PC-9 (cell line): Measurements from ENCODE around the gene CEP72. TPM values are rescaled to one million over a fixed set of nuclear protein-coding genes. Genes with fewer than 3 reads are reported as not detected.
"Not testable (repeated sequence)": the region's sequence is repeated elsewhere in the genome, so short reads cannot be mapped to it uniquely, and the experiment has no call there.

Experiments
- BruUV-seq: library from RNA; stranded (reverse); fragments of 400-500 nt; replicated peaks from 2 replicates; lab custom pipeline; 2021; lab: Mats Ljungman, UMichigan
- CTCF ChIA-PET: fragments of 300-600 bp; sonication (Branson Sonifier 250); formaldehyde crosslinking; loops from one replicate; lab custom pipeline; 2022; ENCODE audit warnings: antibody characterized with exemption; lab: Charles Lee
- POLR2A ChIA-PET: fragments of 300-600 bp; sonication (Branson Sonifier 250); formaldehyde crosslinking; loops from one replicate; lab custom pipeline; 2022; ENCODE audit warnings: antibody characterized with exemption; ENCODE audit not compliant: unreplicated experiment; lab: Charles Lee
- DNase-seq, 2 experiments: peaks; one replicate each; pipeline versions ENCODE4 v3.0.0 to v3.0.0-alpha.2; 2015 to 2022; ENCODE audit warnings: mixed read lengths in 1 of 2
- H2AFZ ChIP-seq: fragments of 200-600 bp; sonication (generic); 2 replicates; pipeline ENCODE4 v1.8.1; 2017; ENCODE audit warnings: antibody characterized with exemption
- H3F3A ChIP-seq: fragments of 200-600 bp; sonication (generic); 2 replicates; pipeline ENCODE4 v1.8.1; 2017; ENCODE audit warnings: antibody characterized with exemption, mild to moderate bottlenecking, low read depth; ENCODE audit not compliant: insufficient read depth
- H3K27ac ChIP-seq: fragments of 200-600 bp; sonication (generic); 2 replicates; pipeline ENCODE4 v1.6.1; 2016; ENCODE audit warnings: mixed run types
- H3K27me3 ChIP-seq: fragments of 200-600 bp; sonication (generic); 2 replicates; pipeline ENCODE4 v1.6.1; 2016; ENCODE audit warnings: low read depth, mixed run types; ENCODE audit not compliant: insufficient read depth
- H3K36me3 ChIP-seq: fragments of 200-600 bp; sonication (generic); 2 replicates; pipeline ENCODE4 v1.6.1; 2016; ENCODE audit warnings: low read depth, mixed run types
- H3K4me1 ChIP-seq: fragments of 200-600 bp; sonication (generic); replicated peaks from 2 replicates; pipeline ENCODE4 v1.6.1; 2016; ENCODE audit warnings: mixed run types; ENCODE audit not compliant: insufficient read depth
- H3K4me2 ChIP-seq: fragments of 200-600 bp; sonication (generic); 2 replicates; pipeline ENCODE4 v1.6.1; 2017; ENCODE audit warnings: mixed run types
- H3K4me3 ChIP-seq: fragments of 200-600 bp; sonication (generic); 2 replicates; pipeline ENCODE4 v1.6.1; 2016; ENCODE audit warnings: mixed run types
- H3K79me2 ChIP-seq: fragments of 200-600 bp; sonication (generic); 2 replicates; pipeline ENCODE4 v1.6.1; 2017; ENCODE audit warnings: low read depth, mixed run types
- H3K9me2 ChIP-seq: fragments of 200-600 bp; sonication (generic); 2 replicates; pipeline ENCODE4 v1.8.1; 2017; ENCODE audit warnings: mild to moderate bottlenecking; ENCODE audit not compliant: insufficient read depth
- H3K9me3 ChIP-seq: fragments of 200-600 bp; sonication (generic); 2 replicates; pipeline ENCODE4 v1.8.1; 2016; ENCODE audit warnings: low read depth; ENCODE audit not compliant: insufficient read depth
- H4K20me1 ChIP-seq: fragments of 200-600 bp; sonication (generic); 2 replicates; pipeline ENCODE4 v1.8.1; 2017; ENCODE audit not compliant: insufficient read depth
- EZH2 ChIP-seq: fragments of 200-600 bp; sonication (generic); IDR thresholded peaks from 2 replicates; pipeline ENCODE4 v1.8.0; 2017; ENCODE audit warnings: antibody characterized with exemption, low read depth
- intact Hi-C: fragments of 100-400 bp; cut with micrococcal nuclease; formaldehyde crosslinking; loops from one replicate; pipeline ENCODE4 v1.10.0; 2022; ENCODE audit not compliant: unreplicated experiment
- total RNA-seq: library from RNA; stranded (reverse); gene quantifications from 2 replicates; pipeline ENCODE4 v1.2.3, GENCODE V29; 2021
- TF ChIP-seq, protein P1 (sequence below): fragments of 200-600 bp; sonication (generic); conservative IDR thresholded peaks from 2 replicates; pipeline ENCODE4 v1.6.1; 2017; ENCODE audit warnings: mixed run types, antibody characterized with exemption, mild to moderate bottlenecking, moderate library complexity

CEP72 gene
- total RNA-seq, 1 experiment from 2014 or later, result 86.8 TPM

DNA sequence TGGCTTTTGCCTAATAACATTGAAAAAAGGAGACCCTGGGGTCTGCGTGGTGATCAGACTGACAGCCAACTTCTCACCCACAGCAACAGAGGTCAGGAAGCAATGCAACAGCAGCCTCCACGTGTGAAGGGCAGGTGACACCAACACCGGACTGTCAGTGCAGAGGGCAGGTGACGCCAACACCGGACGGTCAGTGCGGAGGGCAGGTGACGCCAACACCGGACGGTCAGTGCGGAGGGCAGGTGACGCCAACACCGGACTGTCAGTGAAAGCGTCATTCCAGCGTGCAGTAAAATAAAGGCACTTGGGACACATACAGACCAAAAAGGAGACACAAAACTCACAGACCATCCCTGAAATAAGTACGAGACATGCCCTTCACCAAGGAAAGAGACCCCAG, 37.2 kb upstream of the CEP72 start:
- Histone ChIP-seq H2AFZ (no peak overlapping the region), H3K4me3 (no peak overlapping the region), H3K9me3 (peaks cover 4% of the 10 kb centered on the region; the same call in 1 of the 2 replicates), H3K27me3 (peaks cover 96% of the 10 kb centered on the region), H3K4me2 (no peak overlapping the region), H3K79me2 (no peaks in the 10 kb centered on the region), H4K20me1 (no peaks in the 10 kb centered on the region), H3F3A (no peaks in the 10 kb centered on the region), H3K27ac (no peak overlapping the region), H3K4me1 (no peaks in the 10 kb centered on the region), H3K36me3 (no peaks in the 10 kb centered on the region), H3K9me2 (no peaks in the 10 kb centered on the region)
- CTCF ChIA-PET, result no interaction called here
- TF ChIP-seq EZH2, result no peak
- TF ChIP-seq, protein P1, sequence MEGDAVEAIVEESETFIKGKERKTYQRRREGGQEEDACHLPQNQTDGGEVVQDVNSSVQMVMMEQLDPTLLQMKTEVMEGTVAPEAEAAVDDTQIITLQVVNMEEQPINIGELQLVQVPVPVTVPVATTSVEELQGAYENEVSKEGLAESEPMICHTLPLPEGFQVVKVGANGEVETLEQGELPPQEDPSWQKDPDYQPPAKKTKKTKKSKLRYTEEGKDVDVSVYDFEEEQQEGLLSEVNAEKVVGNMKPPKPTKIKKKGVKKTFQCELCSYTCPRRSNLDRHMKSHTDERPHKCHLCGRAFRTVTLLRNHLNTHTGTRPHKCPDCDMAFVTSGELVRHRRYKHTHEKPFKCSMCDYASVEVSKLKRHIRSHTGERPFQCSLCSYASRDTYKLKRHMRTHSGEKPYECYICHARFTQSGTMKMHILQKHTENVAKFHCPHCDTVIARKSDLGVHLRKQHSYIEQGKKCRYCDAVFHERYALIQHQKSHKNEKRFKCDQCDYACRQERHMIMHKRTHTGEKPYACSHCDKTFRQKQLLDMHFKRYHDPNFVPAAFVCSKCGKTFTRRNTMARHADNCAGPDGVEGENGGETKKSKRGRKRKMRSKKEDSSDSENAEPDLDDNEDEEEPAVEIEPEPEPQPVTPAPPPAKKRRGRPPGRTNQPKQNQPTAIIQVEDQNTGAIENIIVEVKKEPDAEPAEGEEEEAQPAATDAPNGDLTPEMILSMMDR, result no peak
- DNase-seq, result no peak
- intact Hi-C loops, result no loop called here
- POLR2A ChIA-PET, result no interaction called here
- no TSS peak for BruUV-seq

DNA sequence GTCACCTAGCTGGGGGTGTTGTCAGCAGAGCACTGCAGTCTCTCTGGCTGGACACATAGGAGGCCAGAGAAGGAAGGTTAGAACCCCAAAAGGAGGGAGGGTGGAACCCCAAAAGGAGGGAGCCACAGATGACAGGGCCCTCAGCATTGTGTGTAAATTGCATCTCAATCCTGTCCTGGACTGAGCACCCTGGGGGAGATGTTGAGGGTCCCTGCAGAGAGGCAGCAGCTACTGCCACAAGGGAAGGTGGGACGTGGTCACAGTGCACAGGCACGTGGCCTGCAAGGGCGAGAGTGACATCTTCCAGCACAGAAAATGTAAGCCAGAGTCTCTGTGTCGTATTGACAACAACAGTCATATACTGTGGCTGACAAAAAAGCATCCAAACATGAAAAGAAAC, 36.5 kb upstream of the CEP72 start:
- Histone ChIP-seq H3K36me3 (no peaks in the 10 kb centered on the region), H3K27ac (no peak overlapping the region), H3K27me3 (peaks cover 96% of the 10 kb centered on the region), H3K4me1 (no peaks in the 10 kb centered on the region), H3K9me2 (no peaks in the 10 kb centered on the region), H2AFZ (no peak overlapping the region), H3K79me2 (no peaks in the 10 kb centered on the region), H3K4me3 (no peak overlapping the region), H3K9me3 (peaks cover 4% of the 10 kb centered on the region; the same call in 1 of the 2 replicates), H4K20me1 (no peaks in the 10 kb centered on the region), H3K4me2 (no peak overlapping the region), H3F3A (no peaks in the 10 kb centered on the region)
- TF ChIP-seq, protein P1, result no peak
- TF ChIP-seq EZH2, result no peak
- BruUV-seq, result no TSS peak
- ChIA-PET CTCF (no interaction called here), POLR2A (no interaction called here)
- intact Hi-C loops, result no loop called here
- no peak for DNase-seq

DNA sequence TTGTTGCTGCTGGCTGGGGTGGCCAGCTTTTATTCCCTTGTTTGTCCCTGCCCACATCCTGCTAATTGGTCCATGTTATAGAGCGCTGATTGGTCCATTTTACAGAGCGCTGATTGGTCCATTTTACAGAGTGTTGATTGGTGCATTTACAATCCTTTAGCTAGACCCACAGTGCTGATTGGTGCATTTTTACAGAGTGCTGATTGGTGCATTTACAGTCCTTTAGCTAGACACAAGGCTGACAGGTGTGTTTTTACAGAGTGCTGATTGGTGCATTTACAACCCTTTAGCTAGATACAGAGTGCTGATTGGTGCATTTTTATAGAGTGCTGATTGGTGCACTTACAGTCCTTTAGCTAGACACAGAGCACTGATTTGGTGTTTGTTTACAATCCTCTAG, 34.9 kb upstream of the CEP72 start:
- H3F3A ChIP-seq, H3K4me1 ChIP-seq, H3K9me3 ChIP-seq, H3K36me3 ChIP-seq, BruUV-seq, H3K4me2 ChIP-seq, H3K79me2 ChIP-seq, DNase-seq, CTCF ChIA-PET, H2AFZ ChIP-seq, POLR2A ChIA-PET, H3K27ac ChIP-seq, intact Hi-C loops, H3K9me2 ChIP-seq, H4K20me1 ChIP-seq, H3K4me3 ChIP-seq: not testable (repeated sequence)
- peaks cover 97% of the 10 kb centered on the region for H3K27me3 ChIP-seq

DNA sequence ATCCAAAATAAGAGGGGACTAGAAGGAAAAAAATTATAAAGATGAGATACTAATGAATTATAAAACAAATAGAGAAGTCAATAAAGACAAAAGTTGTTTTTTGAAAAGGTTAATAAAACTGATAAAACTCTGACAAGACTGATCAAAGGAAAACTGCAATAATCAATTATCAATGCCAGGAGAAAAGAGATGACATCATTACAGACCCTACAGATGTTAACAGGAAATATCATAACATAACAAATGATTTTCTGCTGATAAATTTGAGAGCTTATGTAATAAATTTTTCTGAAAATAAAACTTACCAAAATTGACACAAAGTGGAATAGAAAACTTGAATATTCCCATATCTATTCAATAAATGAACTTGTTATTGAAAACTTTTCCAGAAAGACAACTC, 34.3 kb upstream of the CEP72 start:
- Histone ChIP-seq H4K20me1 (no peaks in the 10 kb centered on the region), H3K4me1 (no peaks in the 10 kb centered on the region), H3K79me2 (no peaks in the 10 kb centered on the region), H2AFZ (no peak overlapping the region), H3K9me2 (no peaks in the 10 kb centered on the region), H3K4me3 (no peak overlapping the region), H3K36me3 (no peaks in the 10 kb centered on the region), H3K27me3 (peaks cover 97% of the 10 kb centered on the region), H3K9me3 (peaks cover 4% of the 10 kb centered on the region; the same call in 1 of the 2 replicates), H3K27ac (no peak overlapping the region), H3F3A (no peaks in the 10 kb centered on the region), H3K4me2 (no peak overlapping the region)
- no TSS peak for BruUV-seq
- intact Hi-C loops, result no loop called here
- TF ChIP-seq, protein P1, result no peak
- TF ChIP-seq EZH2, result no peak
- ChIA-PET POLR2A (no interaction called here), CTCF (interaction anchor here (0.6 kb wide), 1 partner anchor 69 kb away, joined by 8 read pairs; no protein-coding TSS in a partner anchor)
- DNase-seq, result no peak
